ENCODE results near the gene H2BK1.

Gene H2BK1

DNA sequence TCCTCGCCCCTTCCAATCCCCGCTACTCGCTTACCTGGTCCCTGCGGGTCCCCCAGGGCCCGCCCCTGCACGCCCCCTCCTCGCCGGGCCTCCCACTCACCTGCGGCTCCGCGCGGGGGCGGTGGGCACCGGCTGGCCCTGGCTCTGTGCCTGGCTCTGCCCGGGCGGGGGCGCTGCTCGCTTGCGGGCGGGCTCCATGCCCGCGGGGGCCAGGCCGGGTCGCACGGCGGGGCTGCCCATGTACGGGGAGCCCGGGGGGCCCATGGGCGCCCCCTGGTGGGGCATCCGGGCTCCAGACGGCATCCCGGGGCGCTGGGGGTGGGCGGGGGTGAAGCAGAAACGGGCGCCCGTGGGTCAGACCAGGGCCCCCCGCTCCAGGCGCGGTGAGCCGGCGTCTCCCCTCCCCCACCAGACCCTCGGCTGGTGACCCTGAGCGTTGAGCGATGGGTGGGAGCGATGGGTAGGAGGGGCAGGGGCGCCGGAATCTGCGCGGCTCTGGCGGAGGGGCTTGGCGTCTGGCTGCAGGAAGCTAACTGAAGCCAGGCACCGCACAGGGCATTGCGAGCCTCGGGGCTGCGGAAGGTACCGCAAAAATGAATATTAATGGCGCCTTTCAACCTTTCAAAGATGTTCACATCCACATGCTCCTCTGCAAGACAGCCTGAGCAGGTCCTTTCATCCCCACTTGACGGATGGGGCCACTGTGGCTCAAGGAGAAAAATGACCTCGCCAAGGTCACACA, 35.2 kb upstream of the H2BK1 start:
- DNase-seq: no peak

DNA sequence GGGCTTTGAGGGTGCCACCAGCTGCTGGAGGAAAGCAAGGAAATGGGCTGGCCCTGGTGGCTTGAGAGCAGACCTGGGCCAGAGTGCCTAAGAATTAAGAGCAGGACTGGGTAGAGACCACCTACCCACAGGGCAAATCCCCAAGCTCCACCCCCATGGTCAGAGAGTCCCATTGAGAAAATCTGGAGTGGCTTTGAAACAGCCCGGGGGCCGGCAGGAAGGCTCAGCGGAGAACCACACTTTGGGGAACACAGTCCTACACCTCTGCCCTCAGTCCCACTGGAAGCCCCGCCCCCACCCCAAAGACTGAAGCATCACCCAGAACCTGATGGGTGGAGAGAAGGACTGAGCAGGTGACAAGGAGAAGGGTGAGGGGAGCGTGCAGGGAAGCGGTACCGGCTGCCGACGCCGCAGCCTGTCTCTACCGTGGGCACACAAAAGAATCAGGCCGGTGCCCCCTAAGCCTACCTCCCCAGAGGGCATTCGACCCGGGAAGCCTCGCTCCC, 34.6 kb upstream of the H2BK1 start:
- DNase-seq: no peak

DNA sequence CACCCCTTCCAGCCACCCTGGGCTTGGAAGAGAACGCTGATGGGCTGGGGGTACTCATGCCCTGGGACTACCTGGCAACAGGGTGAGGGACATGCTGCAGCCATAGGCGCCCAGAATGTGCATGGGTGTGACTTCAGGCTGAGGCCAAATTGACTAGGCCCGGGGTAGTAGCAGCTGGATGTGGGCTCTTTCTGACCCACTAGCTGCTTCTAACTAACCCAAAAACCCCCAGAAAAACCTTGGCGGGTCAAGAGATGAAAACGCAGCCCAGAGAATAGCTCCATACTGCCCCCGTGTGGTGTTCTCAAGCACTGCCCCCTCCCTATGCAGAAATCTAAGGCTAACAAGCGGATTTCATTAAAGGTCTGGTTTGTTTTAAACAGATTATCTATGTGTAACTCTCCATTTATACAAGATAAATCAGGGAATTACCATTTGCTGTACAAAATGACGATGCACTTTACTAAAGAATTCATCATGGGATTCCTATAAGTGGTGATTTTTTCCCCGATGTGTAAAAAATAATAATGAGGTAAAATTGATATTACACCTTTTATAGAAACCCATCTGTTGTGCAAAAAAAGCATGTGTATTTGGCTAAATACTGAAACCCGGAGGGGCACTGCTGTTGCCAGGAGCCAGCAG, 34.0 kb upstream of the H2BK1 start:
- peak; percentile 19 to 23 for DNase-seq

DNA sequence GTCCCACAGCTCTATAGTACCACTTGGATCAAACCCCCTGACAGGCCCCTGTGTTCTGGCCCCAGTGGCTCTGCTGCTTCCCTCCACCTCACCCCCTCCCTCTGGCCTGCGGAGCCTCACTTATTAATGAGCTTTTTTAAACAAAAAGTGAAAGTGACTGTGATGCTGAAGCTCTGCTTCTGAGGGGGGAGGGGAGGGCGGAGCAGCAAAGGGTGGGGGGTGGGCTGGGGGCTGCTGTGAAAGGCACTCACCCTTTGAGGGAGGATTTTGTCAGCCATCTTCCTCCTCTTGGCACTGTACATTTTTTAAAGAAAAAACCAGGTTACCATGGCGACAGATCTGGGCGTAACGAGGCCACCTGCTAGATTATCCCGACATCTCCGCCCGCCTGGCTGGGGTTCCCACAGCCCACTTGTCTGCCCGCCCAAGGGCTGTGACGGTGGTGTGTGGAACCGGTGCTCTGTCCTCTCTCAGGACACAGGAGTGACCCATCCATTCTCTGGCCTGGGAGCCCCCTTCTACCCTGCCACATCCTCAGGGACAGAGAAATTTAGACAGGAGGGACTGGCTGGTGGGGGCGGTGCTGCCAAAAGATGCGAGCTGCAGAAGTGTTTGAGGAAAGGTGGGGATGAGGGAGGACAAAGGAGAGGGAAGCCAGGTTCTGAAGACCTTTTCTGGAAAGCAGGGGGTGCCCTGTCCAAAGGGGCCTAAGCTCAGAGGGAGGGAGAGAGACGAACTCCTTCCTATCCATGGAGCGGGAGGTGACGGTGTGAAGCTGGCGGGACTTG, 33.3 kb upstream of the H2BK1 start:
- DNase-seq: no peak

DNA sequence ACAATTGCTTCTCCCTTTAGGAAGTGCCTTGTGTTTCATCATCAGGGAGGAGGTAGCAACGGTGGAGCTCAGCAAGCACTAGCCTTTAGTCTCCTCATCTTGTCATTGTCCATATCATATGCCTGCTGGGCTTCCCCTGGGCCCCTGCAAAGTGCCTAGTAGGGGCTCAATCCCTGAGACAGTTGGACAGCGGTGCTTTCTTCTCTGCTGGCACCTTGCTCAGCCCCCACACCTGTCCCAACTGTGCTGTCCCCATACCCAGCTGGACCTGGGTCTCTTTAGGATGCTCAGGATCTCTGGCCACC, 32.7 kb upstream of the H2BK1 start:
- DNase-seq: no peak

DNA sequence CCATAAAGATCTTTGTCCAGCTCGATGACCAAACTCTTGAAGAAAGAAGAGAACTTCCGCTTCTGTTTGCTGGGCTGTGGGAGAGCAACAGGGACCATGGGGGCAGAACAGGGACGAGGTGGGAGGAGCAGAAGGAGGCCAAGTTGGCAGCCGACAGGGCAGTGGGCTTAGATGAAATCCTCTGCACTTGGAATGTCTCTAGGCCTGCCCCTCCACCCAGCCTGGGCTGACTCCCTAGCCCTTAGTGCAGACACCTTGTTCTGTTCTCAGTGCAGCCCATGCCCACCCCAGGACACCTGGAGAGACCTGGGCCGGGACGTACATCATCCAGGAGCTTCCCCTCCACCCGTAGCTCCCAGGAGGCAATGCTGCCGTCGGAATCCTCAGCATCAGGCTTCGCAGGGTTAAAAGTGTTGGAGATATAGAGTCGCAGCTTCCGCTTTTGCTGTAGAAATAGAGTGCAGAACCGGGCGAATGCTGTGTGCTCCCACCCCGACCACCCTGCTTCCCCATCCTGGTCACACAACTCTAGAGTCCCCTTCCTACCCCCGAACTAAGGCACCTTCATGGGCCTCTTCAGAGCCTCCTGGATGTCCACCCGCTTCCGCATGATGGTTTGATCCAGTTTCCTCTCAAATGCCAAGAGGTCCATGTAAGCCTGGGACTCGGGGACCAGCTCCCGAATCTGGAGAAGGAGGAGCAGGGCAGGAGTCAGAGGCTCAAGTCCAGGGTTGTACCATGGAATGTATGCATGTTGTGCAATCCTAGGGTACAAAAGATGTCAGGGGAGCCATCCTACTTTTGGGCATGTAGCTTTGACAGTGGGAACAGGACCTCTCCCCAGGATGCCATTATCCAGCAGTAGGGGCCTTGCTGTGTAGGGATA, 32.1 kb upstream of the H2BK1 start:
- no peak for DNase-seq

DNA sequence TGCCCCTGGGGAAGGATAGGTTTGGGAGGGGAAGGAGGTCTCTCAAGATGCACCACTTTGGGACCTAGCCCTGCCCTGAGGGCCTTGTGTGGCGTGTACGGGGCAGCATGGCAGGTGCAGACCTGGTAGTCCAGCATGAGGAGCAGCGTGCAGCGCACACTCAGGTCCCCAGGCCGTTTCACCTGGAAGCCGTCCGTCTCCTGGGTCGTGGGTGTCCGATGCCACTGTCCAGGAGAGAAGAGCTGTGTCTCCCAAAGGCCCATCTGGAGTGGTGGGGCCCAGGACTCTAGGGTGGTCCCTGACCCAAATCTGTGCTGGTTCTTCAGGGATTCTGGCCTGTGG, 31.4 kb upstream of the H2BK1 start:
- no peak for DNase-seq

DNA sequence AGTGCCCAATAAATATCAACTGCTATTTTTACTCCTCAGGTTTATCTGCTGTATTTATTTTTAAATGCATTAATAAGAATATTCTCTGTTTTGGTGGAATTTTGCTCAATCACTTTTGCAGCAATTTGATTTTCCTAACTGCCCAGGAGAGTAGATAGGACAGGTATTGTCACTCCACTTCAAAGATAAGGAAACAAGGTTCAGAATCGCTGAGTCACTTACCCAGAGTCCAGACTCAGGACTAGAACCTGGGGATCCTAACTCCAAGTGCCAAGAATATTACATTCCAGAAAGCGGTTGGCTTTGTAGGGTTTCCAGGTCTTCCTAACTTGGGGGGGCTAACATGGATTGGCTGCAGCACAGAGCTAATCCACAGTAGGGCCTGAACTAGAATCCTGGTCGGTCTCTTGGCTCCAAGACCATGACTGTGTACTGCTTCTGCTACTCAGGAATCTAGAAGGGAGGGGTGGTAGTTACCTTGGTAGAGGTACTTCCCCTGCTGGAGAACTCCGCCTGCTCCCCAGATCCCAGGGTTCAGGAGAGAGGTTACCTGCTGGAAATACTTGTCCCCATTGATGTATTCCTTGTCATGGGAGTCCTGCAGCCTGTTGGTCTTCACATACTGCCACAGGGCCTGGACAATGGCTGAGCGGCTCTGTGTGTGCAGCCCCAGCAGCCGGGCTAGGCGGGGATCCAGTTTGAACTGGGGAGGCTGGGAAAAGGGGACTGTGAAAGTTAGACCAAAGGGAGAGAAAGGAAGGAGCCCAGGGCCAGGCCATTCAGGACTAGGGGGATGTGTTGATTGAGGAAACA, 30.9 kb upstream of the H2BK1 start:
- DNase-seq: no peak

DNA sequence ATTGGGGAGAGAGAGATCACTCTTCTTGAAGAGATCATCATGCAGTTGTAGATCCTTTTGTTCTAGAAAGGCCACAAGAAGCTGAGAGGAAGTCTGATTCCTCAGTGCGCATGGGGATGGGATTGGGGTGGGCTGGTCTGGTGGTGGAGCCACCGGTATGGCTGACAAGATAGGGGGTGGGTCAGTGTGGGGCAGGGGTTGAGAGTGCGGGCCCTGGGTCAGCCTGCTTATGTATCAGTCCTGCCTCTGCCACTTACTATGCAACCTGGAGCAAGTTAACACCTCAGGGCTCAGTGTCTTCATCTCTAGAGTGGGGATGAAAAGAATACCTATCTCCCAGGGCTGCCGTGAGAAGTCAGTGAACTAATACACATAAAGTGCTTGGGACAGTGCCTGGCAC, 30.2 kb upstream of the H2BK1 start:
- DNase-seq: no peak

DNA sequence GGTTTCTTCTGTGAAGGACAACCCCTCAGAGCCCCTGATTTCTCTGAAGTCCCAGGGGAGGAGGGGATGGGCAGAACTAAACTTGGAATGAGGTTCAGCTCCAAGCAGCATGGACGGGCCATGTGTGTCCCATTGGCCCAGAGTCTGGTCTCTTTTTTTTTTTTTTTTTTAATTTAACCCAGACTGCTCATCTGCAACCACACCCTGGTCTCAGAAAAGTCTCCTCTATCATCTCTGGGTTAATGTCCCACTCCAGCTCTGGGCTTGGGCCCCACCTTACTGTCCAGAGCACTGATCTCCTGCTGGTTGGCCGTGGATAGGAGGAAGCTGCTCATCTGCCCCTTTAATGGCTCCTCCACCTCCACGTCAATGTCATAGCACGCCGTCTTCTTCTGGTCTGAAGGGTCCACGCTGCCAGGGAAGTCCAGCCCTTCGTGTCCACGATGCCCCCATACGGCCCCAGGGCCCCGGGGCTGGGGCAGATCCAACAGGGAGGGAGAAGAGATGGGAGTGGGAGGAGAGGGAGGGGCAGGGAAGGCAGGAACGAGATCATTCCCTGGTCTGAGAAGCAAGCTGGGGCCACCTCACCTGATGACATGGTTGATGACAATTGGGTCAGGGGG, 29.7 kb upstream of the H2BK1 start:
- no peak for DNase-seq

DNA sequence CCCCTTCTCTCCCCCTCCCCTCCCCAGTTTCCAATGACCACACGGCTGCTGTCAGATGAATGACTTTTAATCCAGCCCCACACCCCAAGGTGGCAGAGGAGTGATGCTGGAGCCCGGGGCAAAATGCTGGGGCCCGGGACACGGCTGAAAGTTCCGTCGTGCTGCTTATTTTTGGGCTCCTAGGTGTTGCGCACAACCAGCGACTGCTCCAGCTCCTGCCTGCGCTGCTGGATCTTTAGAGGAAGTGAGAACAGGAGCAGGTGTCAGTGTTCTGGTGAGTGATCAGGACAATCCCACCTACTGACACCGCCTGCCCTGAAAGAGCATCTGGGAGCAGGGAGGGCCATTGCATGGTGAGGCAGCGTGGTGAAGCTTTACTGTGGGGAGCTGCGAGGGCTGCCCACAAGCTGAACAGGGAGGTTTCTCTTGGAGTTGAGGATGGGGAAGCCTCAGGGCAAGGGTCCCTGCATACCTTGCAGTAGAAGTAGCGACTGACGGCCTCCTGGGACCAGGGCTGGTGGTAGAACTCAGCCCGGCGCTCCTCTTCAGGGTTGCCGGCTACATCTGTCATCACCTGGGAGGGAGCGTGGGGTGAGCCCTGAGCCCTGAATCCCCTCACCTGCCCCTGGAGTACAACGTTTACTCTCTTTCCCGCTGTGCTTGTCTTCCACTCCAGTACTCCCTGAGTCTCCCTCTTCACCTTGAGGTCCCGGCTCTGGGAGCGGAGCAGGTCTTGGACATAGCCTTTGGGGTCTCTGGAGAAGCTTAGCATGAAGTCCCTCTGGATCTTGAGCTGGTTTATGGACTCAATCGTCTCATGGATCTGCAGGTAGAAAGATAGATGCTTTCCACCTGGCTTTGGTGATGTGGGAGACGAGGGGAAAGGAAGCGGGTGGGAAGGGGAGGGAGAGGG, 28.9 kb upstream of the H2BK1 start:
- no peak for DNase-seq

DNA sequence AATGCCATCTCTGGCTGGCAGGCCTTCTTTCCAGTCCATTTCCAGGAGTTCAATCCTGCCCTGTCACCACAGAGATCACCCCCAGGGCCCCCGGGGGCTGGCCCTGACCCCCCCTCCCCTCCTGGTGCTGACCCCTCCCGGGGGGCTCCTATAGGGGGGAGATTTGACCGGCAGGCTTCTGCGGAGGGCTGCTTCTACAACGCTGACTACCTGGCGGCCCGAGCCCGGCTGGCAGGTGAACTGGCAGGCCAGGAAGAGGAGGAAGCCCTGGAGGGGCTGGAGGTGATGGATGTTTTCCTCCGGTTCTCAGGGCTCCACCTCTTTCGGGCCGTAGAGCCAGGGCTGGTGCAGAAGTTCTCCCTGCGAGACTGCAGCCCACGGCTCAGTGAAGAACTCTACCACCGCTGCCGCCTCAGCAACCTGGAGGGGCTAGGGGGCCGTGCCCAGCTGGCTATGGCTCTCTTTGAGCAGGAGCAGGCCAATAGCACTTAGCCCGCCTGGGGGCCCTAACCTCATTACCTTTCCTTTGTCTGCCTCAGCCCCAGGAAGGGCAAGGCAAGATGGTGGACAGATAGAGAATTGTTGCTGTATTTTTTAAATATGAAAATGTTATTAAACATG, 28.0 kb upstream of the H2BK1 start:
- no peak for DNase-seq

DNA sequence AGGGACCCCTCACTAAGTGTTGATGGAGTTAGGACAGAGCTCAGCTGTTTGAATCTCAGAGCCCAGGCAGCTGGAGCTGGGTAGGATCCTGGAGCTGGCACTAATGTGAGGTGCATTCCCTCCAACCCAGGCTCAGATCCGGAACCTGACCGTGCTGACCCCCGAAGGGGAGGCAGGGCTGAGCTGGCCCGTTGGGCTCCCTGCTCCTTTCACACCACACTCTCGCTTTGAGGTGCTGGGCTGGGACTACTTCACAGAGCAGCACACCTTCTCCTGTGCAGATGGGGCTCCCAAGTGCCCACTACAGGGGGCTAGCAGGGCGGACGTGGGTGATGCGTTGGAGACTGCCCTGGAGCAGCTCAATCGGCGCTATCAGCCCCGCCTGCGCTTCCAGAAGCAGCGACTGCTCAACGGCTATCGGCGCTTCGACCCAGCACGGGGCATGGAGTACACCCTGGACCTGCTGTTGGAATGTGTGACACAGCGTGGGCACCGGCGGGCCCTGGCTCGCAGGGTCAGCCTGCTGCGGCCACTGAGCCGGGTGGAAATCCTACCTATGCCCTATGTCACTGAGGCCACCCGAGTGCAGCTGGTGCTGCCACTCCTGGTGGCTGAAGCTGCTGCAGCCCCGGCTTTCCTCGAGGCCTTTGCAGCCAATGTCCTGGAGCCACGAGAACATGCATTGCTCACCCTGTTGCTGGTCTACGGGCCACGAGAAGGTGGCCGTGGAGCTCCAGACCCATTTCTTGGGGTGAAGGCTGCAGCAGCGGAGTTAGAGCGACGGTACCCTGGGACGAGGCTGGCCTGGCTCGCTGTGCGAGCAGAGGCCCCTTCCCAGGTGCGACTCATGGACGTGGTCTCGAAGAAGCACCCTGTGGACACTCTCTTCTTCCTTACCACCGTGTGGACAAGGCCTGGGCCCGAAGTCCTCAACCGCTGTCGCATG, 27.2 kb upstream of the H2BK1 start:
- DNase-seq: no peak

DNA sequence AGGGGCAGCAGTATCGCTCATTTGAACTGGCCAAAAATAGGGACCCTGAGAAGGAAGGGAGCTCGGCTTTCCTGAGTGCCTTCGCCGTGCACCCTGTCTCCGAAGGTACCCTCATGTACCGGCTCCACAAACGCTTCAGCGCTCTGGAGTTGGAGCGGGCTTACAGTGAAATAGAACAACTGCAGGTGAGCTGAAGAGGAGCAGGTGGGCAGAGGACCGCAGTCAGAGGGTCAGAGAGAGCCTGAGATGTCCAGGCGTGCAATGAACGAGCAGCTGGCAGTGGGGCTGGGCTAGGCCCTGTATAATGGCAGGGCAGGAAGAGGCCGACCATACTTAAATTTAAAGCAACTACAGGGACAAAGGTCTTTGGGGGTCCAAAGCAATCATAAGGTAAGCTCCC, 26.1 kb upstream of the H2BK1 start:
- no peak for DNase-seq

DNA sequence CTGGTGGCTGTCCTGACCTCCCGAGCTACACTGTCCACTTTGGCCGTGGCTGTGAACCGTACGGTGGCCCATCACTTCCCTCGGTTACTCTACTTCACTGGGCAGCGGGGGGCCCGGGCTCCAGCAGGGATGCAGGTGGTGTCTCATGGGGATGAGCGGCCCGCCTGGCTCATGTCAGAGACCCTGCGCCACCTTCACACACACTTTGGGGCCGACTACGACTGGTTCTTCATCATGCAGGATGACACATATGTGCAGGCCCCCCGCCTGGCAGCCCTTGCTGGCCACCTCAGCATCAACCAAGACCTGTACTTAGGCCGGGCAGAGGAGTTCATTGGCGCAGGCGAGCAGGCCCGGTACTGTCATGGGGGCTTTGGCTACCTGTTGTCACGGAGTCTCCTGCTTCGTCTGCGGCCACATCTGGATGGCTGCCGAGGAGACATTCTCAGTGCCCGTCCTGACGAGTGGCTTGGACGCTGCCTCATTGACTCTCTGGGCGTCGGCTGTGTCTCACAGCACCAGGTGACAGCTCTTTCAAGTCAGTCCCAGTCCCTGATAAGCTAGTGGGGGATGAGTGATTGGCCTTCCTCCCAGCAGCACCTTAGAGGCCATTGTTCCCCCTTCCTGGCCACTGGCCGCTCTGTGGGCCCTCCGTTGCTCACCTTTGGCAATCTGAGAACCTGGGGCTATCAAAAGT, 25.0 kb upstream of the H2BK1 start:
- no peak for DNase-seq

DNA sequence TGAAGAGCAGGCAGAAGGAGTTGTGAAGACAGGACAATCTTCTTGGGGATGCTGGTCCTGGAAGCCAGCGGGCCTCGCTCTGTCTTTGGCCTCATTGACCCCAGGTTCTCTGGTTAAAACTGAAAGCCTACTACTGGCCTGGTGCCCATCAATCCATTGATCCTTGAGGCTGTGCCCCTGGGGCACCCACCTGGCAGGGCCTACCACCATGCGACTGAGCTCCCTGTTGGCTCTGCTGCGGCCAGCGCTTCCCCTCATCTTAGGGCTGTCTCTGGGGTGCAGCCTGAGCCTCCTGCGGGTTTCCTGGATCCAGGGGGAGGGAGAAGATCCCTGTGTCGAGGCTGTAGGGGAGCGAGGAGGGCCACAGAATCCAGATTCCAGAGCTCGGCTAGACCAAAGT, 23.5 kb upstream of the H2BK1 start:
- DNase-seq: no peak

DNA sequence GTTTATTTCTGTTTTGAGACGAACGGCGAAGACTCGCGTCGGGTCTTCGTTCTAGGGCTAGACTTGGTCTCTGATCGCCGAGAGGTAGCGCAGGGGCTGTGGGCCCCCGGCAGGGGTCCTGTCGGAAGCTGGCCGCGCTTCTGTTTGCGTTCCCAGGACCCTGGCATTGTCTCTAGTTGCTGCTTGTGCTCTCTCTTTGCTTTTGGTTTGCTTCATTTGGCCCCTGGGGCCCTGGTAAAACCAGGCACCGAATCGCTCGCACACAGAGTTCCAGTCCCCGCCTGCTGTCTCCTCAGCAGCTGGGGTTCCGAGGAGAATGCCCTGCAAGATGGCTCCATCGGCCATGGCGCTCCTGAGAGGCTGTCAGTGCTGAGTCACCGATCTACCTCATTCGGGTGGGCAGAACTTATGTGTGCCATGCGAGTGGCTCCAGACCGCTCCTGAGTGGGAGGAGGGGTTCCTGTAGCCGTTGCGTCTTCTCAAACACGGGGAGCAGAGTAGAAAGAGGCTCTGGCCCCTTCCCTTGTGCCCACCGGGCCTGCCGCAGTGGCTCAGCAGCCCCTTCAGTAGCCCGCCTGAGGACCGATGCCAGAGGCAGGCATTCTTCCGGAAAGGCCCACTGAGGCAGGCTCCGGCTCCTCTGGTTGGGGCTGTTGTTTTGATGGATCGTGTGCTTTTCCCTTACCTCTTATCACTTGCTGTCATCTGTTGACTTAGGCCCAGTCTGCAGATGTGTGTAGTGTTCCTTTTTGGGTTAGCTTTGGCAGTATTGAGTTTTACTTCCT, 22.8 kb upstream of the H2BK1 start:
- DNase-seq: no peak

All from NCI-H187 (cell line).